Measurements from ENCODE around the gene TP53AIP1.

TP53AIP1 gene

GRCh38 chr11:128886406-128887124 lies 56.1 kb downstream of the TP53AIP1 start:
- no peak for DNase-seq

Data from SHP77 treated with DMSO at 0.1 percent for 48 hours (cell line).